ENCODE results near the gene ODAD4. TPM values are rescaled to one million over a fixed set of nuclear protein-coding genes. Genes with fewer than 3 reads are reported as not detected.
"Not testable (repeated sequence)": the region's sequence is repeated elsewhere in the genome, so short reads cannot be mapped to it uniquely, and the experiment has no call there.

ODAD4 gene
- total RNA-seq, 3 donors from 2014 or later, result 0.26 to 0.91 (median 0.79) TPM

DNA sequence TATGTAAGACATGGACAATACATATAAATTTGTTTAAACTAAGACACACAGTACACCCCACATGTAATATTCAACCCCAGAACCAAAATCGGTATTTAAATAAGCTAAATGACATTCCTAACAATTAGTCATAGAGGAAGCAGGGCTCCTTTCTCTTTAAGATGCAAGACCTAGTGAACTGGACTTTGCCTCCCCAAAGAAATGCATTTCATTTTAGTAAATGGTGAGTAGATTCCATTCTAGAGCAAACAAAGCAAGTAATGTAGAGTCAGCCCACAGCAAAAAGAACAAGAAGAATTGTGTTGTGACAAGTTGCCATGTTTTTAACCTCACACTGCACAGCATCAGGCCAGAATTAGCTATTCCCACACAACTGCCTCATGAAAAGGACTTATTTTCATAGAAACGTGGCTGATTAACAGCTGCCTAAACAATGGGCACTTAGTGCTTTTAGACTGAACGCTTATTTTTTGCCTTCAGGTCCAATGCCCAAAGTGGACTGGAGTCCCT is 72.4 kb downstream of the ODAD4 start:
- DNase-seq, result no peak
- H3K4me1 Mint-ChIP-seq (ENCODE audit: low read depth), result peaks cover 16% of the 10 kb centered on the region
- H3K36me3 Mint-ChIP-seq (ENCODE audit: insufficient read depth), result peaks cover 9% of the 10 kb centered on the region
- H3K9me3 Mint-ChIP-seq, result no peaks in the 10 kb centered on the region
- no peaks in the 10 kb centered on the region for H3K27me3 Mint-ChIP-seq (ENCODE audit: low read depth)
- no peak overlapping the region for H3K4me3 Mint-ChIP-seq
- no peak for ATAC-seq

DNA sequence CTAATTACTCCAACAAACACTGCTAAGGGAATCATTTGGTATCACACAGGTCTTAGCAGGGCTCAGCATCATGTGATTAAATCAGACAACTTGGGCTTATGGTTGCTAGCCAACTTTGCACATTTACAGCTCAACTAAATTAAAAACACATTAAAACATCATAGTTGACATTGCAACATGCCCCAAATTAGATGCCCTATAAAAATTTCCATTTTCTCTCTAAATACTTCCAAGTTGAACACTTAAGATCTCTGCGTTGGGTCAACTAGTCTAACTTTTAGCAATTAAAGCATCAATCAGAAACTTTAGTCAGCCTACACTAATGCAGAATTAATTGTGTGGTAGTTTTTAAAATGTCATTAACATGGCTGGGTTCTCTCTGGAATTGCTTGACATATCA is 74.7 kb downstream of the ODAD4 start:
- H3K4me1 Mint-ChIP-seq (ENCODE audit: low read depth), result peaks cover 29% of the 10 kb centered on the region
- DNase-seq (no peak), ATAC-seq (no peak)
- H3K9me3 Mint-ChIP-seq, result no peaks in the 10 kb centered on the region
- H3K4me3 Mint-ChIP-seq, result no peak overlapping the region
- H3K36me3 Mint-ChIP-seq (ENCODE audit: insufficient read depth), result peaks cover 12% of the 10 kb centered on the region
- H3K27me3 Mint-ChIP-seq (ENCODE audit: low read depth), result no peaks in the 10 kb centered on the region

DNA sequence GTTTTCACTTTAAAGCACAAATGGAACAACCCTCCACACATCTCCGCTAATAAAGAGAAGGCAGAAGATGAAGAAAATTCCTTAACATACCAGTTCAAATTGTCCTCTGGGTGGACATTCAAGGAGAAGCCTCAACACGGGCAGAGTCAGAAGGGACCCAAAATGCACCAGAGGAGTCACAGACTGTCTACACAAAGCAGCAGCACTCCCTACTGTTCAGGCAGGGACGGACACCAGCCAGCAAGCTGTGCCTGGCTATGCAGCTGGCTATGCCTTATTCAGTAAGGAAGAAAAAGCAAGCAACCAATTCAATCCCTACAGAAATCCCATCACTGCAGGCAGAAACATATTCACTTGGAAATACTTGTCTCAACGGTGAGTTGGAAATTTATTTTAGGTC is 78.8 kb downstream of the ODAD4 start:
- ATAC-seq, result no peak
- H3K4me3 Mint-ChIP-seq, result no peak overlapping the region
- peaks cover 12% of the 10 kb centered on the region for H3K36me3 Mint-ChIP-seq (ENCODE audit: insufficient read depth)
- no peak for DNase-seq
- no peaks in the 10 kb centered on the region for H3K9me3 Mint-ChIP-seq
- H3K27me3 Mint-ChIP-seq (ENCODE audit: low read depth), result no peaks in the 10 kb centered on the region
- peaks cover 58% of the 10 kb centered on the region for H3K4me1 Mint-ChIP-seq (ENCODE audit: low read depth)

DNA sequence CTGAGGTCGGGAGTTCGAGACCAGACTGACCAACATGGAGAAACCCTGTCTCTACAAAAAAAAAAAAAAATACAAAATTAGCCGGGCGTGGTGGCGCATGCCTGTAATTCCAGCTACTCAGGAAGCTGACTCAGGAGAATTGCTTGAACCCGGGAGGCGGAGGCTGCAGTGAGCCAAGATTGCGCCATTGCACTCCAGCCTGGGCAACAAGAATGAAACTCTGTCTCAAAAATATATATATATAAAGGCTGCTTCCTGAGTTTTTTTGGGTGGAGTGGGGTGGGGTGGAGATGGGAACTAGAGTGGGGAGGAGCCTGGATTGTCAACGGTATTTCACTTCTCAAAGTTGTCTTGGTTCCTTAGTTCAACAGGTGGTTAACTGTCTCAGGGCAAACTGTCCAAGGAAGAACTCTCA is 79.9 kb downstream of the ODAD4 start:
- not testable (repeated sequence) for ATAC-seq; H3K4me3 Mint-ChIP-seq; H3K9me3 Mint-ChIP-seq; DNase-seq; H3K27me3 Mint-ChIP-seq (ENCODE audit: low read depth)
- Mint-ChIP-seq H3K36me3 (ENCODE audit: insufficient read depth) (peaks cover 12% of the 10 kb centered on the region), H3K4me1 (ENCODE audit: low read depth) (peaks cover 54% of the 10 kb centered on the region)

DNA sequence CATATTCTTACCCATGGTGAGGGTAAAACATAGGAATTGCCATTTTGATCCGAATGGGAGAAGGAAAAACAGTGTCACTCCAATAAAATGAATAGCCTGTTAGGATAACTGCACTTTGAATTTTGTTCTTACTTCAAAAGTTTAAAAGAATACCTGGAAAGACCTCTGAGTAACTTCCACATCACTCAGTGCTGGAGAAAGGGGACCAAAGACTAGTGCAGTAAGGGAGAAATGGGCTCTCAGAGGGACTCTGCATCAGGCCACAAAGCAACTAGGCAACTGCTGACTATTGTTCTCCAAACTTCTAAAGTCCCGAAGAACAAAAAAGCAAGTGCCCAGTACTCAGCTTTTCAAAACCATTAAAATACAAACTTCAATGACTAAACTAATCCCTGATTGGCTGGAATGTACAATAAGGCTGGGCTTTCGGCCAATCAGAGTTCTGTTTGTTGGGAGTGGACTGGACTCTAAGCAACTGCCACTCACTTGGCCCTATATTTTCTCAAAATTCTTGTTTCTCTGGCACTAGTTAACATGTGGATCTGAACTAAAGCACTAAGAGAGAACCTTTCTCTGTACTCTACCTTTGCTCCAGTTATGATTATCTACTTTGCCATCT is 80.6 kb downstream of the ODAD4 start:
- DNase-seq (no peak), ATAC-seq (no peak)
- peaks cover 12% of the 10 kb centered on the region for H3K36me3 Mint-ChIP-seq (ENCODE audit: insufficient read depth)
- H3K9me3 Mint-ChIP-seq, result no peaks in the 10 kb centered on the region
- H3K27me3 Mint-ChIP-seq (ENCODE audit: low read depth), result no peaks in the 10 kb centered on the region
- no peak overlapping the region for H3K4me3 Mint-ChIP-seq
- peaks cover 59% of the 10 kb centered on the region for H3K4me1 Mint-ChIP-seq (ENCODE audit: low read depth)

DNA sequence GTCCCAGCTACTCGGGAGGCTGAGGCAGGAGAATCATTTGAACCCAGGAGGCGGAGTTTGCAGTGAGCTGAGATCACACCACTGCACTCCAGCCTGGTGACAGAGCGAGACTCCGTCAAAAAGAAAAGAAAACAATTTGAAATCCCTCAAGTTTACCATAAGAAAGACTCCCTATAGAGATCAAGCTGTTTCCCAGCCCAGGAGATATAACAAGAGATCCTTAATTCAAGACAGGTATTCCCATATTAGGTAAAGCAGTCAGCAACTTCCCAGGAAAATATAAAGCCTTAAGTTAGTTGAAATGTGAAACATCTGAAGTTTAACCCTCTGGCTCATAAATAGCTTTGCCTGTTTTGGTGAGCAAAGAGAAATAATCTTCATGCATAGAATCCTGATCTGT is 81.9 kb downstream of the ODAD4 start:
- not testable (repeated sequence) for H3K9me3 Mint-ChIP-seq; H3K27me3 Mint-ChIP-seq (ENCODE audit: low read depth); DNase-seq; ATAC-seq; H3K4me3 Mint-ChIP-seq
- peaks cover 60% of the 10 kb centered on the region for H3K4me1 Mint-ChIP-seq (ENCODE audit: low read depth)
- peaks cover 13% of the 10 kb centered on the region for H3K36me3 Mint-ChIP-seq (ENCODE audit: insufficient read depth)

DNA sequence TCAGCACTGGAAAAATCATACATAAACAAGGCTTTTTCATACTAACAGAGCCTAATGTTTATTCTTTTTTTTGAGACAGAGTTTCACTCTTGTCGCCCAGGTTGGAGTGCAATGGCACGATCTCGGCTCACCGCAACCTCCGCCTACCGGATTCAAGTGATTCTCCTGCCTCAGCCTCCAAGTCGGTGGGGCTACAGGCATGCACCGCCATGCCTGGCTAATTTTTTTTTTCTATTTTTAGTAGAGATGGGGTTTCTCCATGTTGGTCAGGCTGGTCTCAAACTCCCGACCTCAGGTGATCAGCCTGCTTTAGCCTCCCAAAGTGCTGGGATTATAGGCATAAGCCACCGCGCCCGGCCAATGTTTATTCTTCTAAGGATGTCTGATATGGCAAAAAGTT is 83.3 kb downstream of the ODAD4 start:
- not testable (repeated sequence) for H3K9me3 Mint-ChIP-seq; H3K4me3 Mint-ChIP-seq; ATAC-seq; DNase-seq; H3K27me3 Mint-ChIP-seq (ENCODE audit: low read depth)
- peaks cover 68% of the 10 kb centered on the region for H3K4me1 Mint-ChIP-seq (ENCODE audit: low read depth)
- peaks cover 13% of the 10 kb centered on the region for H3K36me3 Mint-ChIP-seq (ENCODE audit: insufficient read depth)

Other genes with a start within 250 kb of the ODAD4 start
- gene EIF1, start 241.7 kb upstream of the ODAD4 start, total RNA-seq, result 1,000 to 10,000 TPM; 1,373 to 1,742 (median 1,506) TPM
- not detected for gene GAST, start 218.3 kb upstream of the ODAD4 start, total RNA-seq
- under 1 TPM in 1 of 3 donors, not detected in 2; 0.18 TPM for gene HAP1, start 196.0 kb upstream of the ODAD4 start, total RNA-seq
- gene JUP, start 143.9 kb upstream of the ODAD4 start, total RNA-seq, result under 1 TPM; 0.86 to 0.98 (median 0.92) TPM
- 1 to 10 TPM; 2.0 to 3.6 (median 2.5) TPM for gene P3H4, start 118.7 kb upstream of the ODAD4 start, total RNA-seq
- gene FKBP10, start 117.6 kb upstream of the ODAD4 start, total RNA-seq, result 1 to 10 TPM in 1 of 3 donors, under 1 TPM in 2; 0.68 to 1.2 (median 0.76) TPM
- 10 to 100 TPM; 29.7 to 53.6 (median 41.9) TPM for gene NT5C3B, start 94.4 kb upstream of the ODAD4 start, total RNA-seq
- not detected for gene KLHL10, start 92.8 kb upstream of the ODAD4 start, total RNA-seq
- gene KLHL11, start 65.2 kb upstream of the ODAD4 start, total RNA-seq, result 10 to 100 TPM; 27.7 to 31.2 (median 30.3) TPM
- gene ACLY, start 11.7 kb upstream of the ODAD4 start, total RNA-seq, result 100 to 1,000 TPM; 197 to 210 (median 198) TPM
- 10 to 100 TPM; 70.0 to 80.0 (median 78.3) TPM for gene CNP, start 36.2 kb downstream of the ODAD4 start, total RNA-seq
- 100 to 1,000 TPM; 144 to 154 (median 147) TPM for gene DNAJC7, start 86.8 kb downstream of the ODAD4 start, total RNA-seq
- gene NKIRAS2, start 89.5 kb downstream of the ODAD4 start, total RNA-seq, result 10 to 100 TPM; 33.4 to 35.8 (median 34.2) TPM
- gene C17orf113, start 120.0 kb downstream of the ODAD4 start, total RNA-seq, result under 1 TPM in 2 of 3 donors, not detected in 1; 0.08 to 0.13 TPM
- gene ZNF385C, start 167.9 kb downstream of the ODAD4 start, total RNA-seq, result under 1 TPM in 2 of 3 donors, not detected in 1; 0.29 to 0.43 TPM
- gene DHX58, start 182.1 kb downstream of the ODAD4 start, total RNA-seq, result 1 to 10 TPM; 2.0 to 8.4 (median 6.9) TPM
- gene KAT2A, start 190.8 kb downstream of the ODAD4 start, total RNA-seq, result 10 to 100 TPM; 70.1 to 92.5 (median 82.4) TPM
- gene HSPB9, start 192.2 kb downstream of the ODAD4 start, total RNA-seq, result under 1 TPM in 1 of 3 donors, not detected in 2; 0.10 TPM
- gene RAB5C, start 224.4 kb downstream of the ODAD4 start, total RNA-seq, result 10 to 100 TPM; 76.5 to 81.0 (median 79.1) TPM